ENCODE data around the gene SLC12A4. TPM values are rescaled to one million over a fixed set of nuclear protein-coding genes. Genes with fewer than 3 reads are reported as not detected.

SLC12A4 gene
- total and polyA plus RNA-seq, 2 of the 13 experiments (the other 11 are each of a cell fraction or from before 2014, with no cell fraction given), result 65.1 to 84.3 TPM

DNA sequence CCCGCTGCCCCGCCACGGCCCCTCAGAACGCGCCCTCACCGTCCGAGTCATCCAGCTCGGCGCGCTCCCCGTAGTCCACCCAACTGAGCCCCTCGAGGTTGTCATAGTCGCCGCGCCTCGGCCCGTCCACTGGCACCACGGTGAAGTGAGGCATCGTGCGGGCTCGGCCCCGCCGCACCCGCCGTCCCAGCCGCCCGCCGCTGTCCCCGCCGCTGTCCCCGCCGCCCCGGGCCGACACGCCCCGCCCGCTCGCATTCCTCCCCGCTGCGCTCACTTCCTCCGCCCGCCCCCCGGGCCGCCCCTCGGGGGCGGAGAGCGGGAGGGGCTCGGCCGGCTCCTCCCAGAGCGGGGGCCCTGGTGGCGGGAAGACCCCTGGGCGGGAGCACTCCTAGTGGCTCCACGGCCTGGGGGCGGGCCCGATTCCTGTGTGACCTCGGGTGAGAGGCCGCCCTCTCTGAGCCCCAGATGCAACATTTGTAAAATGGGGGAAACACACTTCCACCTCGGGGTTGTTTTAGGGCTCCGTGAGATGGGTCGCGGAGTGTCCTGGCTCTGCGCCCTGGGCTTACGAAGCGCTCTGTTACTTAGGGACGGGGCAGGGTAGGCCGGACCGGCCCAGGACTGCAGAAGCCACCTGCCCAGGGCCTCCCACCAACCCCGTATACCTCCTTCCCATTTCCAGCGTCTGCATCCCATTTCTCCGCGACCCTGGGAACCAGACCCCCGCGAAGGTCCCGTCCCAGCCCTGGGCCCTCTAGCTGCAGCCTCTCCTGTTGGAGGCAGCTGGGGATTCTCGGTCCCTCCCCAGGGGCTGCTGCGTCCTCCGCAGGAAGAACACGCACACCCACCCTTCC is at the start of gene SLC12A4 (continued):
- TF ChIP-seq, protein P1, sequence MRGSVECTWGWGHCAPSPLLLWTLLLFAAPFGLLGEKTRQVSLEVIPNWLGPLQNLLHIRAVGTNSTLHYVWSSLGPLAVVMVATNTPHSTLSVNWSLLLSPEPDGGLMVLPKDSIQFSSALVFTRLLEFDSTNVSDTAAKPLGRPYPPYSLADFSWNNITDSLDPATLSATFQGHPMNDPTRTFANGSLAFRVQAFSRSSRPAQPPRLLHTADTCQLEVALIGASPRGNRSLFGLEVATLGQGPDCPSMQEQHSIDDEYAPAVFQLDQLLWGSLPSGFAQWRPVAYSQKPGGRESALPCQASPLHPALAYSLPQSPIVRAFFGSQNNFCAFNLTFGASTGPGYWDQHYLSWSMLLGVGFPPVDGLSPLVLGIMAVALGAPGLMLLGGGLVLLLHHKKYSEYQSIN (CRISPR knock-in tag; IDR thresholded peaks at IDR 0.05; ENCODE audit: borderline replicate concordance), result no peak
- no peak; the same call in 1 of the 2 replicates for TF ChIP-seq NR2F2 (IDR thresholded peaks at IDR 0.05; ENCODE audit: borderline replicate concordance, low read depth)
- TF ChIP-seq RELA (CRISPR knock-in tag; IDR thresholded peaks at IDR 0.05), result no peak
- no peak for TF ChIP-seq HHEX (CRISPR knock-in tag; IDR thresholded peaks at IDR 0.05)
- TF ChIP-seq ZFP90 (CRISPR knock-in tag; IDR thresholded peaks at IDR 0.05; ENCODE audit: borderline replicate concordance), result 0 out of 2 replicates have a peak, but pooled peaks have one; percentile 34
- TF ChIP-seq, protein P2, sequence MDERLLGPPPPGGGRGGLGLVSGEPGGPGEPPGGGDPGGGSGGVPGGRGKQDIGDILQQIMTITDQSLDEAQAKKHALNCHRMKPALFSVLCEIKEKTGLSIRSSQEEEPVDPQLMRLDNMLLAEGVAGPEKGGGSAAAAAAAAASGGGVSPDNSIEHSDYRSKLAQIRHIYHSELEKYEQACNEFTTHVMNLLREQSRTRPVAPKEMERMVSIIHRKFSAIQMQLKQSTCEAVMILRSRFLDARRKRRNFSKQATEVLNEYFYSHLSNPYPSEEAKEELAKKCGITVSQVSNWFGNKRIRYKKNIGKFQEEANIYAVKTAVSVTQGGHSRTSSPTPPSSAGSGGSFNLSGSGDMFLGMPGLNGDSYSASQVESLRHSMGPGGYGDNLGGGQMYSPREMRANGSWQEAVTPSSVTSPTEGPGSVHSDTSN (CRISPR knock-in tag; IDR thresholded peaks at IDR 0.05), result no peak
- TF ChIP-seq ZXDC (CRISPR knock-in tag; IDR thresholded peaks at IDR 0.05), result peak; percentile 79; the same call in 1 of the 2 replicates
- TF ChIP-seq, protein P3, sequence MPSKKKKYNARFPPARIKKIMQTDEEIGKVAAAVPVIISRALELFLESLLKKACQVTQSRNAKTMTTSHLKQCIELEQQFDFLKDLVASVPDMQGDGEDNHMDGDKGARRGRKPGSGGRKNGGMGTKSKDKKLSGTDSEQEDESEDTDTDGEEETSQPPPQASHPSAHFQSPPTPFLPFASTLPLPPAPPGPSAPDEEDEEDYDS (CRISPR knock-in tag; IDR thresholded peaks at IDR 0.05), result peak; percentile 73
- 0 out of 2 replicates have a peak, but pooled peaks have one; percentile 14 for TF ChIP-seq DPF2 (CRISPR knock-in tag; IDR thresholded peaks at IDR 0.05; ENCODE audit: borderline replicate concordance, low read depth)
- no peak for TF ChIP-seq ZKSCAN5 (CRISPR knock-in tag; IDR thresholded peaks at IDR 0.05)
- TF ChIP-seq, protein P4, sequence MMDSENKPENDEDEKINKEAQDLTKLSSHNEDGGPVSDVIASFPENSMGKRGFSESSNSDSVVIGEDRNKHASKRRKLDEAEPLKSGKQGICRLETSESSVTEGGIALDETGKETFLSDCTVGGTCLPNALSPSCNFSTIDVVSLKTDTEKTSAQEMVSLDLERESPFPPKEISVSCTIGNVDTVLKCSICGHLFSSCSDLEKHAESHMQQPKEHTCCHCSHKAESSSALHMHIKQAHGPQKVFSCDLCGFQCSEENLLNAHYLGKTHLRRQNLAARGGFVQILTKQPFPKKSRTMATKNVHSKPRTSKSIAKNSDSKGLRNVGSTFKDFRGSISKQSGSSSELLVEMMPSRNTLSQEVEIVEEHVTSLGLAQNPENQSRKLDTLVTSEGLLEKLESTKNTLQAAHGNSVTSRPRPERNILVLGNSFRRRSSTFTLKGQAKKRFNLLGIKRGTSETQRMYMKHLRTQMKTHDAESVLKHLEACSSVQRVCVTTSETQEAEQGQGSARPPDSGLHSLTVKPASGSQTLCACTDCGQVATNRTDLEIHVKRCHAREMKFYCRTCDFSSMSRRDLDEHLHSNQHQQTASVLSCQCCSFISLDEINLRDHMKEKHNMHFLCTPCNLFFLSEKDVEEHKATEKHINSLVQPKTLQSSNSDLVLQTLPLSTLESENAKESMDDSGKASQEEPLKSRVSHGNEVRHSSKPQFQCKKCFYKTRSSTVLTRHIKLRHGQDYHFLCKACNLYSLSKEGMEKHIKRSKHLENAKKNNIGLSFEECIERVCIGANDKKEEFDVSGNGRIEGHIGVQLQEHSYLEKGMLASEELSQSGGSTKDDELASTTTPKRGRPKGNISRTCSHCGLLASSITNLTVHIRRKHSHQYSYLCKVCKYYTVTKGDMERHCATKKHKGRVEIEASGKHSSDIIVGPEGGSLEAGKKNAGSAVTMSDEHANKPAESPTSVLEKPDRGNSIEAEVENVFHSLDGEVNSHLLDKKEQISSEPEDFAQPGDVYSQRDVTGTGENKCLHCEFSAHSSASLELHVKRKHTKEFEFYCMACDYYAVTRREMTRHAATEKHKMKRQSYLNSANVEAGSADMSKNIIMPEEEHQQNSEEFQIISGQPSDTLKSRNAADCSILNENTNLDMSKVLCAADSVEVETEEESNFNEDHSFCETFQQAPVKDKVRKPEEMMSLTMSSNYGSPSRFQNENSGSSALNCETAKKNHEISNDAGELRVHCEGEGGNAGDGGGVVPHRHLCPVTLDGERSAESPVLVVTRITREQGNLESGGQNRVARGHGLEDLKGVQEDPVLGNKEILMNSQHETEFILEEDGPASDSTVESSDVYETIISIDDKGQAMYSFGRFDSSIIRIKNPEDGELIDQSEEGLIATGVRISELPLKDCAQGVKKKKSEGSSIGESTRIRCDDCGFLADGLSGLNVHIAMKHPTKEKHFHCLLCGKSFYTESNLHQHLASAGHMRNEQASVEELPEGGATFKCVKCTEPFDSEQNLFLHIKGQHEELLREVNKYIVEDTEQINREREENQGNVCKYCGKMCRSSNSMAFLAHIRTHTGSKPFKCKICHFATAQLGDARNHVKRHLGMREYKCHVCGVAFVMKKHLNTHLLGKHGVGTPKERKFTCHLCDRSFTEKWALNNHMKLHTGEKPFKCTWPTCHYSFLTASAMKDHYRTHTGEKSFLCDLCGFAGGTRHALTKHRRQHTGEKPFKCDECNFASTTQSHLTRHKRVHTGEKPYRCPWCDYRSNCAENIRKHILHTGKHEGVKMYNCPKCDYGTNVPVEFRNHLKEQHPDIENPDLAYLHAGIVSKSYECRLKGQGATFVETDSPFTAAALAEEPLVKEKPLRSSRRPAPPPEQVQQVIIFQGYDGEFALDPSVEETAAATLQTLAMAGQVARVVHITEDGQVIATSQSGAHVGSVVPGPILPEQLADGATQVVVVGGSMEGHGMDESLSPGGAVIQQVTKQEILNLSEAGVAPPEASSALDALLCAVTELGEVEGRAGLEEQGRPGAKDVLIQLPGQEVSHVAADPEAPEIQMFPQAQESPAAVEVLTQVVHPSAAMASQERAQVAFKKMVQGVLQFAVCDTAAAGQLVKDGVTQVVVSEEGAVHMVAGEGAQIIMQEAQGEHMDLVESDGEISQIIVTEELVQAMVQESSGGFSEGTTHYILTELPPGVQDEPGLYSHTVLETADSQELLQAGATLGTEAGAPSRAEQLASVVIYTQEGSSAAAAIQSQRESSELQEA (CRISPR knock-in tag; IDR thresholded peaks at IDR 0.05; ENCODE audit: not compliant biosample characterization), result peak; percentile 25
- no peak for TF ChIP-seq PCBP2 (optimal IDR thresholded peaks at IDR 0.05; ENCODE audit: low read depth, low read length, poor library complexity, severe bottlenecking)
- TF ChIP-seq HES4 (CRISPR knock-in tag; IDR thresholded peaks at IDR 0.05; ENCODE audit: borderline replicate concordance), result no peak
